Peyer's patch (tissue), 4 donors: Measurements from ENCODE around the gene NFASC.

Experiments
- POLR2A ChIP-seq, 2 donors: fragments of 450-650 bp; IDR thresholded peaks; one replicate each; pipeline ENCODE4 v1.5.1; 2017; ENCODE audit warnings: antibody characterized with exemption in 2 of 2, mild to moderate bottlenecking in 2 of 2, moderate library complexity in 2 of 2
- TF ChIP-seq, protein P1 (sequence below), 6 experiments: fragments of 450-650 bp in 4 of 6; fragments of 200-600 bp in 2 of 6; sonication (generic) in 1 of 6; IDR thresholded peaks; one replicate each; pipeline ENCODE4 v1.5.1; 2017 to 2019; ENCODE audit warnings: antibody characterized with exemption in 6 of 6, mild to moderate bottlenecking in 3 of 6, moderate library complexity in 1 of 6

DNA sequence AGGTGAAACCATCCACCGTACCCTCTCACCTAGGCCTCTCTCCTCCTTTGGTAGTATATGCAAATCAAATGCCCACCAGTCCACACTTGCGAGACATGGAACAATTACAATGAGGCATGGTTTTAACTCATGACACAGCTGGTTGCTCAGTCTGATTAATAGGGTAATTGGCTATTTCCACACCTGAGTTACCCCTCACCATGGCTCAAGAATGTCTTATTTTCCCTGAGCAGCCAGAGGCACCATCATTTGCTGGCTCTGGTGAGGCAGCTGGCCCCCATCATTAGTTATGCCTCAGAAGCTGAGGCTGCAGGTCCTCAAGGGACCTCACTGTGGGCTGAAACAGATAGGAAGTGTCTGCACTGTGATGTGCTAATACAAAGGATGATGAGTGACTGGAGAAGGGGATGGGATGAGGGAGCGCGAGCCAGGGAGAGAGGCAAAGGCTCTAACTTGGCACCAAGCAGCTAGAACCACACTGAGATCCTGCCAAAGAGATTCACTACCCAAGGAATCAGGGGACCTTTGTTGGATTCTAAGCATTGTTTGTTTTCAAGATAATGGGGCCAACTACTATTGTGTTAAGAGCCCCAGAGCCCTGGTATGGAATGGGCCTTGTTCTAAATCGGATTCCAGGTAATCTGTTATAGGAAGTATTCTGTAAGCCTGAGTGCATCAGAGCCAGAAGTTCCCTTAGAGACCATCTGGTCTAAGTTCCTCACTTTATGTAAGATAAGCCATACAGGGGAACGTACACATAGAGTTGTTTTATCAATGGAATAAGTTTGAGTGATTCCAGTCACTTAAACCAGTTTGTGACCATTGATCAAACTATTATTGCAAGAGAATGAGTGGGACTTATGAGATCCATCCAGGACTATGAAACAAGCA is 92.3 kb downstream of the NFASC start:
- TF ChIP-seq, protein P1, sequence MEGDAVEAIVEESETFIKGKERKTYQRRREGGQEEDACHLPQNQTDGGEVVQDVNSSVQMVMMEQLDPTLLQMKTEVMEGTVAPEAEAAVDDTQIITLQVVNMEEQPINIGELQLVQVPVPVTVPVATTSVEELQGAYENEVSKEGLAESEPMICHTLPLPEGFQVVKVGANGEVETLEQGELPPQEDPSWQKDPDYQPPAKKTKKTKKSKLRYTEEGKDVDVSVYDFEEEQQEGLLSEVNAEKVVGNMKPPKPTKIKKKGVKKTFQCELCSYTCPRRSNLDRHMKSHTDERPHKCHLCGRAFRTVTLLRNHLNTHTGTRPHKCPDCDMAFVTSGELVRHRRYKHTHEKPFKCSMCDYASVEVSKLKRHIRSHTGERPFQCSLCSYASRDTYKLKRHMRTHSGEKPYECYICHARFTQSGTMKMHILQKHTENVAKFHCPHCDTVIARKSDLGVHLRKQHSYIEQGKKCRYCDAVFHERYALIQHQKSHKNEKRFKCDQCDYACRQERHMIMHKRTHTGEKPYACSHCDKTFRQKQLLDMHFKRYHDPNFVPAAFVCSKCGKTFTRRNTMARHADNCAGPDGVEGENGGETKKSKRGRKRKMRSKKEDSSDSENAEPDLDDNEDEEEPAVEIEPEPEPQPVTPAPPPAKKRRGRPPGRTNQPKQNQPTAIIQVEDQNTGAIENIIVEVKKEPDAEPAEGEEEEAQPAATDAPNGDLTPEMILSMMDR (IDR thresholded peaks at IDR 0.05), result no peak
- TF ChIP-seq POLR2A (IDR thresholded peaks at IDR 0.05), result no peak
